Measurements from ENCODE around the gene ARGFX. TPM values are rescaled to one million over a fixed set of nuclear protein-coding genes. Genes with fewer than 3 reads are reported as not detected.
A peak's percentile ranks its signal among the peaks of the same experiment; 100 is the strongest.

ARGFX gene
- polyA plus RNA-seq, 1 of the 3 experiments (the other 2 are of a cell fraction) = not detected

DNA sequence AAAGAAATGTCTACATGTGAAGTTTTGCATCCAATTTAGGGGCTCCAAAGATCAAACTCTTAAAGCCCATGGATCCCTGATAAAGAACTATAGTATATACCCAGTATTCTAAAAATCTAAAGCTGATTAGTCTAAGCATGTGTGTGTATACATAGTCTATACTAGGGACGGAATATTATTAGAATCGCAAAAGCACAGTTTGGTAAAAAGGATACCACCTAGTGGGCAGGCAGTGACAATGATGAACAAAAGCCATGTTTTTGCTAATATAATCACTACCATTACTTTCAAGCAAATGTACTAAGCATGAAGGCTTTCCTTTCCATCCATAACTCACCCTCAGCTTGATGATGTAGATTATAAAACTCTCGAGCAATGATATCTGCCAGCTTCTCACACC, 38.4 kb upstream of the ARGFX start:
- DNase-seq = peak; percentile 25
- H3K27me3 ChIP-seq (ENCODE audit: insufficient read depth) = no peaks in the 10 kb centered on the region
- H3K36me3 ChIP-seq (replicated peaks in 1 of 2; ENCODE audit: control insufficient read depth in 1 of 2, insufficient read depth in 2 of 2, low read length in 1 of 2) = peaks cover 4 to 9% of the 10 kb centered on the region in 2 experiments
- H3K9ac ChIP-seq = no peak overlapping the region
- H3K79me2 ChIP-seq (ENCODE audit: insufficient read depth) = no peaks in the 10 kb centered on the region
- H3F3A ChIP-seq (replicated peaks; ENCODE audit: insufficient read depth) = peaks cover 3% of the 10 kb centered on the region
- H3K4me3 ChIP-seq (ENCODE audit: low read depth in 2 of 2, low read length in 1 of 2) = no peak overlapping the region
- CTCF ChIA-PET = interaction anchor here (1.1 to 2.1 kb wide), 3 partner anchors 11 to 968 kb away, joined by 3 to 5 read pairs (median 5); partner anchors contain the start of gene POLQ
- H2AFZ ChIP-seq (ENCODE audit: low read depth) = peak overlapping the region; percentile 11; the same call in 1 of the 2 replicates
- no peaks in the 10 kb centered on the region for H3K4me1 ChIP-seq (ENCODE audit: control insufficient read depth in 1 of 2, insufficient read depth in 2 of 2, low read depth in 1 of 2, low read length in 1 of 2)
- no peak overlapping the region for H3K27ac ChIP-seq (ENCODE audit: low read depth in 2 of 2, low read length in 1 of 2)
- TF ChIP-seq RAD21 (IDR thresholded peaks at IDR 0.05; ENCODE audit: low read length) (peak; percentile 59), EP300 (IDR thresholded peaks at IDR 0.05; ENCODE audit: borderline replicate concordance in 1 of 2, low read depth in 1 of 2, low read length in 1 of 2) (no peak), YY1 (IDR thresholded peaks at IDR 0.05; ENCODE audit: low read depth) (no peak), GABPA (IDR thresholded peaks at IDR 0.05; ENCODE audit: low read depth) (no peak), JUND (IDR thresholded peaks at IDR 0.05) (no peak), CHD2 (IDR thresholded peaks at IDR 0.05; ENCODE audit: low read length, partially characterized antibody) (no peak), FOXJ3 (CRISPR knock-in tag; IDR thresholded peaks at IDR 0.05) (no peak), MXI1 (IDR thresholded peaks at IDR 0.05; ENCODE audit: low read depth, low read length) (no peak), ELF1 (IDR thresholded peaks at IDR 0.05) (no peak), EZH2phosphoT487 (IDR thresholded peaks at IDR 0.05; ENCODE audit: borderline replicate concordance, low read depth) (no peak), POLR2AphosphoS5 (IDR thresholded peaks at IDR 0.05; ENCODE audit: low read depth, low read length) (no peak), RXRA (IDR thresholded peaks at IDR 0.05; ENCODE audit: borderline replicate concordance, low read depth) (no peak), MEF2A (IDR thresholded peaks at IDR 0.05; ENCODE audit: borderline replicate concordance, low read depth) (no peak), NFIC (IDR thresholded peaks at IDR 0.05; ENCODE audit: borderline replicate concordance) (no peak), RCOR1 (IDR thresholded peaks at IDR 0.05; ENCODE audit: low read length) (no peak), SMC3 (IDR thresholded peaks at IDR 0.05; ENCODE audit: low read depth, low read length) (peak; percentile 43), FOXM1 (IDR thresholded peaks at IDR 0.05; ENCODE audit: low read depth) (no peak), TAF1 (IDR thresholded peaks at IDR 0.05; ENCODE audit: borderline replicate concordance, low read depth, low read length) (no peak), SIN3A (IDR thresholded peaks at IDR 0.05; ENCODE audit: borderline replicate concordance, low read depth, low read length) (no peak)
- TF ChIP-seq, protein P1, sequence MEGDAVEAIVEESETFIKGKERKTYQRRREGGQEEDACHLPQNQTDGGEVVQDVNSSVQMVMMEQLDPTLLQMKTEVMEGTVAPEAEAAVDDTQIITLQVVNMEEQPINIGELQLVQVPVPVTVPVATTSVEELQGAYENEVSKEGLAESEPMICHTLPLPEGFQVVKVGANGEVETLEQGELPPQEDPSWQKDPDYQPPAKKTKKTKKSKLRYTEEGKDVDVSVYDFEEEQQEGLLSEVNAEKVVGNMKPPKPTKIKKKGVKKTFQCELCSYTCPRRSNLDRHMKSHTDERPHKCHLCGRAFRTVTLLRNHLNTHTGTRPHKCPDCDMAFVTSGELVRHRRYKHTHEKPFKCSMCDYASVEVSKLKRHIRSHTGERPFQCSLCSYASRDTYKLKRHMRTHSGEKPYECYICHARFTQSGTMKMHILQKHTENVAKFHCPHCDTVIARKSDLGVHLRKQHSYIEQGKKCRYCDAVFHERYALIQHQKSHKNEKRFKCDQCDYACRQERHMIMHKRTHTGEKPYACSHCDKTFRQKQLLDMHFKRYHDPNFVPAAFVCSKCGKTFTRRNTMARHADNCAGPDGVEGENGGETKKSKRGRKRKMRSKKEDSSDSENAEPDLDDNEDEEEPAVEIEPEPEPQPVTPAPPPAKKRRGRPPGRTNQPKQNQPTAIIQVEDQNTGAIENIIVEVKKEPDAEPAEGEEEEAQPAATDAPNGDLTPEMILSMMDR (IDR thresholded peaks at IDR 0.05) = peak; percentile 66
- TF ChIP-seq, protein P2, sequence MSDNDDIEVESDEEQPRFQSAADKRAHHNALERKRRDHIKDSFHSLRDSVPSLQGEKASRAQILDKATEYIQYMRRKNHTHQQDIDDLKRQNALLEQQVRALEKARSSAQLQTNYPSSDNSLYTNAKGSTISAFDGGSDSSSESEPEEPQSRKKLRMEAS (IDR thresholded peaks at IDR 0.05; ENCODE audit: low read depth) = no peak
- TF ChIP-seq, protein P3, sequence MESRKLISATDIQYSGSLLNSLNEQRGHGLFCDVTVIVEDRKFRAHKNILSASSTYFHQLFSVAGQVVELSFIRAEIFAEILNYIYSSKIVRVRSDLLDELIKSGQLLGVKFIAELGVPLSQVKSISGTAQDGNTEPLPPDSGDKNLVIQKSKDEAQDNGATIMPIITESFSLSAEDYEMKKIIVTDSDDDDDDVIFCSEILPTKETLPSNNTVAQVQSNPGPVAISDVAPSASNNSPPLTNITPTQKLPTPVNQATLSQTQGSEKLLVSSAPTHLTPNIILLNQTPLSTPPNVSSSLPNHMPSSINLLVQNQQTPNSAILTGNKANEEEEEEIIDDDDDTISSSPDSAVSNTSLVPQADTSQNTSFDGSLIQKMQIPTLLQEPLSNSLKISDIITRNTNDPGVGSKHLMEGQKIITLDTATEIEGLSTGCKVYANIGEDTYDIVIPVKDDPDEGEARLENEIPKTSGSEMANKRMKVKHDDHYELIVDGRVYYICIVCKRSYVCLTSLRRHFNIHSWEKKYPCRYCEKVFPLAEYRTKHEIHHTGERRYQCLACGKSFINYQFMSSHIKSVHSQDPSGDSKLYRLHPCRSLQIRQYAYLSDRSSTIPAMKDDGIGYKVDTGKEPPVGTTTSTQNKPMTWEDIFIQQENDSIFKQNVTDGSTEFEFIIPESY (IDR thresholded peaks at IDR 0.05; ENCODE audit: borderline replicate concordance, low read depth) = no peak
- TF ChIP-seq, protein P4, sequence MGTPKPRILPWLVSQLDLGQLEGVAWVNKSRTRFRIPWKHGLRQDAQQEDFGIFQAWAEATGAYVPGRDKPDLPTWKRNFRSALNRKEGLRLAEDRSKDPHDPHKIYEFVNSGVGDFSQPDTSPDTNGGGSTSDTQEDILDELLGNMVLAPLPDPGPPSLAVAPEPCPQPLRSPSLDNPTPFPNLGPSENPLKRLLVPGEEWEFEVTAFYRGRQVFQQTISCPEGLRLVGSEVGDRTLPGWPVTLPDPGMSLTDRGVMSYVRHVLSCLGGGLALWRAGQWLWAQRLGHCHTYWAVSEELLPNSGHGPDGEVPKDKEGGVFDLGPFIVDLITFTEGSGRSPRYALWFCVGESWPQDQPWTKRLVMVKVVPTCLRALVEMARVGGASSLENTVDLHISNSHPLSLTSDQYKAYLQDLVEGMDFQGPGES (IDR thresholded peaks at IDR 0.05; ENCODE audit: low read depth, low read length) = no peak
- TF ChIP-seq, protein P5, sequence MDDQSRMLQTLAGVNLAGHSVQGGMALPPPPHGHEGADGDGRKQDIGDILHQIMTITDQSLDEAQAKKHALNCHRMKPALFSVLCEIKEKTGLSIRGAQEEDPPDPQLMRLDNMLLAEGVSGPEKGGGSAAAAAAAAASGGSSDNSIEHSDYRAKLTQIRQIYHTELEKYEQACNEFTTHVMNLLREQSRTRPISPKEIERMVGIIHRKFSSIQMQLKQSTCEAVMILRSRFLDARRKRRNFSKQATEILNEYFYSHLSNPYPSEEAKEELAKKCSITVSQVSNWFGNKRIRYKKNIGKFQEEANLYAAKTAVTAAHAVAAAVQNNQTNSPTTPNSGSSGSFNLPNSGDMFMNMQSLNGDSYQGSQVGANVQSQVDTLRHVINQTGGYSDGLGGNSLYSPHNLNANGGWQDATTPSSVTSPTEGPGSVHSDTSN (IDR thresholded peaks at IDR 0.05) = no peak
- TF ChIP-seq, protein P6, sequence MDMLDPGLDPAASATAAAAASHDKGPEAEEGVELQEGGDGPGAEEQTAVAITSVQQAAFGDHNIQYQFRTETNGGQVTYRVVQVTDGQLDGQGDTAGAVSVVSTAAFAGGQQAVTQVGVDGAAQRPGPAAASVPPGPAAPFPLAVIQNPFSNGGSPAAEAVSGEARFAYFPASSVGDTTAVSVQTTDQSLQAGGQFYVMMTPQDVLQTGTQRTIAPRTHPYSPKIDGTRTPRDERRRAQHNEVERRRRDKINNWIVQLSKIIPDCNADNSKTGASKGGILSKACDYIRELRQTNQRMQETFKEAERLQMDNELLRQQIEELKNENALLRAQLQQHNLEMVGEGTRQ (IDR thresholded peaks at IDR 0.05; ENCODE audit: borderline replicate concordance, low read depth, low read length) = no peak
- no peaks in the 10 kb centered on the region for H3K9me2 ChIP-seq
- H3K4me2 ChIP-seq = no peak overlapping the region
- POLR2A ChIA-PET = no interaction called here
- no peaks in the 10 kb centered on the region for H4K20me1 ChIP-seq (ENCODE audit: insufficient read depth)
- WGBS (ENCODE audit: low lambda C conversion rate) = 92% methylated on average over 3 of the region's 3 CpGs
- H3K9me3 ChIP-seq = no peaks in the 10 kb centered on the region

Data from SK-N-SH (cell line).